Smooth muscle cell of the brain vasculature (primary cell): ENCODE results near the gene MPND.

ENCODE experiments used
- DNase-seq: peaks from one replicate; pipeline ENCODE4 v3.0.0-alpha.2; 2012; ENCODE audit warnings: low read depth, low spot score

The MPND gene

GRCh38 chr19:4343370-4344307 lies at the start of gene MPND:
MPND (plus strand) TSS chr19:4343562; CDS start chr19:4343594, 32 bp downstream.
- peak; percentile 46 for DNase-seq

GRCh38 chr19:4294389-4294788 lies 49.0 kb upstream of the MPND start:
- no peak for DNase-seq

GRCh38 chr19:4295972-4296771 lies 47.2 kb upstream of the MPND start:
- DNase-seq, result no peak

GRCh38 chr19:4297901-4298809 lies 45.2 kb upstream of the MPND start:
- no peak for DNase-seq

- DNase-seq, result no peak
Measured at GRCh38 chr19:4298810-4299550, 44.4 kb upstream of the MPND start.

GRCh38 chr19:4300589-4300988 lies 42.8 kb upstream of the MPND start:
- DNase-seq, result no peak

GRCh38 chr19:4301590-4302242 lies 41.6 kb upstream of the MPND start:
- DNase-seq, result no peak

GRCh38 chr19:4302243-4302640 lies 41.1 kb upstream of the MPND start, which contains the start of gene TMIGD2:
TMIGD2 (minus strand) TSS chr19:4302389; CDS start chr19:4302385, 4 bp downstream.
- DNase-seq, result no peak

- DNase-seq, result no peak
Measured at GRCh38 chr19:4303819-4304537, 39.4 kb upstream of the MPND start.

- no peak for DNase-seq
Measured at GRCh38 chr19:4304538-4305256, 38.7 kb upstream of the MPND start, which contains the start of gene FSD1. FSD1 (plus strand) TSS chr19:4304598; CDS start chr19:4304747, 149 bp downstream.

- no peak for DNase-seq
Measured at GRCh38 chr19:4305257-4305612, 38.1 kb upstream of the MPND start.

- DNase-seq, result no peak
Measured at GRCh38 chr19:4305659-4306058, 37.7 kb upstream of the MPND start.

- no peak for DNase-seq
Measured at GRCh38 chr19:4310247-4311121, 32.9 kb upstream of the MPND start.

GRCh38 chr19:4313847-4314490 lies 29.4 kb upstream of the MPND start:
- no peak for DNase-seq

GRCh38 chr19:4316956-4317355 lies 26.4 kb upstream of the MPND start:
- no peak for DNase-seq

- DNase-seq, result no peak
Measured at GRCh38 chr19:4318460-4318859, 24.9 kb upstream of the MPND start.

GRCh38 chr19:4319067-4319718 lies 24.2 kb upstream of the MPND start:
- no peak for DNase-seq
